ENCODE data around the gene ZNF562. TPM values are rescaled to one million over a fixed set of nuclear protein-coding genes. Genes with fewer than 3 reads are reported as not detected.

Gene ZNF562
- total RNA-seq, 1 experiment from 2014 or later = 18.4 TPM

DNA sequence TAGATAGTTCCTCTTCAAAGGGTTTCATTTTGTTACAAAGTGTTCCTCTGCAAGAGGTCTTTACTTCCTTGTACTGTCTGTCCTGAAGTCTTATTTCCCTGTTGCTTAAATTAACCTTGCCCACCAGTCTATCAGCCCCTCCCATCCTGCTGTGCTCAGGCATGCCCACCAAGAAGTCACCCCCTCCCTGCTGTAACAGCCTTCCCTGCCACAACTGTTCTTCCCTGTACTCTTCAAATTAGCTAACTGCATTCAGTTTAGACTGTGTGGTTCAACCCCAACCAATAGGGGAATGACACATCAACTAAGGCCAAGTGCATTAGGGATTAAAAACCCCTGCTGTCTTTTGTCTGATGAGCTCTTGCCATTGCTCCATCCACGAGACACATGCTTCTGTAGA is 34.4 kb upstream of the ZNF562 start (continued):
- TF ChIP-seq, protein P1, sequence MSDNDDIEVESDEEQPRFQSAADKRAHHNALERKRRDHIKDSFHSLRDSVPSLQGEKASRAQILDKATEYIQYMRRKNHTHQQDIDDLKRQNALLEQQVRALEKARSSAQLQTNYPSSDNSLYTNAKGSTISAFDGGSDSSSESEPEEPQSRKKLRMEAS (CRISPR knock-in tag; IDR thresholded peaks at IDR 0.05) = no peak
- TF ChIP-seq, protein P2, sequence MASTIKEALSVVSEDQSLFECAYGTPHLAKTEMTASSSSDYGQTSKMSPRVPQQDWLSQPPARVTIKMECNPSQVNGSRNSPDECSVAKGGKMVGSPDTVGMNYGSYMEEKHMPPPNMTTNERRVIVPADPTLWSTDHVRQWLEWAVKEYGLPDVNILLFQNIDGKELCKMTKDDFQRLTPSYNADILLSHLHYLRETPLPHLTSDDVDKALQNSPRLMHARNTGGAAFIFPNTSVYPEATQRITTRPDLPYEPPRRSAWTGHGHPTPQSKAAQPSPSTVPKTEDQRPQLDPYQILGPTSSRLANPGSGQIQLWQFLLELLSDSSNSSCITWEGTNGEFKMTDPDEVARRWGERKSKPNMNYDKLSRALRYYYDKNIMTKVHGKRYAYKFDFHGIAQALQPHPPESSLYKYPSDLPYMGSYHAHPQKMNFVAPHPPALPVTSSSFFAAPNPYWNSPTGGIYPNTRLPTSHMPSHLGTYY (CRISPR knock-in tag; IDR thresholded peaks at IDR 0.05) = no peak
- TF ChIP-seq ZNF671 (CRISPR knock-in tag; IDR thresholded peaks at IDR 0.05) (no peak), RORB (CRISPR knock-in tag; IDR thresholded peaks at IDR 0.05) (no peak), ZNF232 (CRISPR knock-in tag; IDR thresholded peaks at IDR 0.05) (no peak), IRF2 (CRISPR knock-in tag; IDR thresholded peaks at IDR 0.05; ENCODE audit: borderline replicate concordance, low read depth) (no peak), E2F4 (CRISPR knock-in tag; IDR thresholded peaks at IDR 0.05; ENCODE audit: borderline replicate concordance, low read depth) (no peak)

DNA sequence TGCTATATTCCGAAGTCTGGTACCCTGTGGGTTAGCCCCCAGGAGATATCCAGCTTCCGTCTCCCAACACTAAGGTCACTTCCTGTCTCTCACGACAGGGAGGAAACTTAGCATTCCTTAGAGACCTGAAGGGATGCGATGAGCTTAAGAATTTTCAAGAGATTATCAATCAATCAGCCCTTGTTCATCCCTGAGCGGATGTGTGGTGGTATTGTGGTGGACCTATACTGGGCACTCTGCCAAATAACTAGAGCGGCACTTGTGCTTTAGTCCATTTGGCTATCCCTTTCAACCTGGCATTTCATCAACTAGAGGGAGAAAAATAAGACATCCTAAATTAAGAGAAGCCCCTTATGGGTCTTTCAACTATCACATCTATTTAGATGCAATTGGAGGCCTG is 30.9 kb upstream of the ZNF562 start:
- TF ChIP-seq ZNF512 (CRISPR knock-in tag; IDR thresholded peaks at IDR 0.05; ENCODE audit: borderline replicate concordance) = no peak
- H3K27me3 Mint-ChIP-seq (ENCODE audit: low read depth) = peaks cover 4% of the 10 kb centered on the region; the same call in 1 of the 2 replicates

GRCh38 chr19:9702186-9702585 is 27.3 kb upstream of the ZNF562 start:
- TF ChIP-seq ZNF671 (CRISPR knock-in tag; IDR thresholded peaks at IDR 0.05) (no peak), ZNF121 (CRISPR knock-in tag; IDR thresholded peaks at IDR 0.05) (no peak), TEAD1 (CRISPR knock-in tag; IDR thresholded peaks at IDR 0.05) (no peak), ZNF219 (CRISPR knock-in tag; IDR thresholded peaks at IDR 0.05; ENCODE audit: borderline replicate concordance) (no peak), CREB1 (CRISPR knock-in tag; IDR thresholded peaks at IDR 0.05) (no peak), NR1H2 (CRISPR knock-in tag; IDR thresholded peaks at IDR 0.05) (no peak)
- TF ChIP-seq, protein P3, sequence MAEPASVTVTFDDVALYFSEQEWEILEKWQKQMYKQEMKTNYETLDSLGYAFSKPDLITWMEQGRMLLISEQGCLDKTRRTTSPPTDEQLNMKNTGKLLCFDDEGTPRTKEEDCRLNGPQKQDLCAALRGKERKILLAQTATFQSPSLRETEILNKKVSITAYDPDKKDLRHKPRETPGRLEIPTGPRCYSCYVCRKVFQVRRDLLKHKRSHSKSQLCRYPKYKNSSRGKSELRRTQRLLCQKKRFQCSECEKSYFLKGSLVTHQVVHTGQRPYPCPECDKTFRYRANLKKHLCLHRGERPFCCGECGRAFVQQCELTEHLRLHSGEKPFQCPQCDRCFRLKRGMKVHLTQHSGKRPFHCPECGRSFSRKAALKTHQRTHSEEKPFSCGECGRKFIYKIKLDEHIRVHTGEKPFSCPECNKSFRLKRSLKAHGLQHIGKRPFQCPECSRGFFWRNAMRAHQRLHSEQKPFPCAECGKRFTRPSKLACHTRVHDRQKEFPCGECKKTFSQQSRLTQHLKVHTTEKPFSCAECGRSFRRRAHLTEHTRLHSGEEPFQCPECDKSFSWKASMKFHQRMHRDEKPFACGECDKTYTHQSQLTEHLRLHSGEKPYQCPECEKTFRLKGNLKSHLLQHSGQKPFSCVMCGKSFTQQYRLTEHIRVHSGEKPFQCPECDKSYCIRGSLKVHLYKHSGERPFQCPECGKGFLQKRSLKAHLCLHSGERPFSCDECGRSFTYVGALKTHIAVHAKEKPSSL (CRISPR knock-in tag; conservative IDR thresholded peaks at IDR 0.05) = no peak
- ChIA-PET POLR2A (no interaction called here), CTCF (no interaction called here)
- DNase-seq (ENCODE audit: low spot score) = no peak
- no peaks in the 10 kb centered on the region; the same call in 1 of the 2 replicates for H3K27me3 Mint-ChIP-seq (ENCODE audit: low read depth)
- no peak overlapping the region for H3K27ac Mint-ChIP-seq
- H3K4me1 Mint-ChIP-seq = peaks cover 23% of the 10 kb centered on the region
- H3K4me3 Mint-ChIP-seq = no peak overlapping the region
- no peak for ATAC-seq
- peaks cover 20% of the 10 kb centered on the region for H3K36me3 Mint-ChIP-seq
- H3K9me3 Mint-ChIP-seq = peaks cover 43% of the 10 kb centered on the region

More for the DNA sequence above, 30.9 kb upstream of the ZNF562 start:
- H3K4me1 Mint-ChIP-seq = peaks cover 24% of the 10 kb centered on the region
- H3K27ac Mint-ChIP-seq = no peak overlapping the region
- H3K9me3 Mint-ChIP-seq = peaks cover 41% of the 10 kb centered on the region
- ATAC-seq (no peak), DNase-seq (ENCODE audit: low spot score) (no peak)
- ChIA-PET CTCF (interaction anchor here (0.6 kb wide), 1 partner anchor 20 kb away, joined by 5 read pairs; no protein-coding TSS in a partner anchor), POLR2A (no interaction called here)
- H3K36me3 Mint-ChIP-seq = peaks cover 12% of the 10 kb centered on the region
- no peak overlapping the region for H3K4me3 Mint-ChIP-seq
